Measurements from ENCODE around the gene CD300LF. TPM values are rescaled to one million over a fixed set of nuclear protein-coding genes. Genes with fewer than 3 reads are reported as not detected.

Gene CD300LF
- total and polyA plus RNA-seq, 9 of the 15 experiments (the other 6 are each of a cell fraction or from before 2014, with no cell fraction given) = not detected

DNA sequence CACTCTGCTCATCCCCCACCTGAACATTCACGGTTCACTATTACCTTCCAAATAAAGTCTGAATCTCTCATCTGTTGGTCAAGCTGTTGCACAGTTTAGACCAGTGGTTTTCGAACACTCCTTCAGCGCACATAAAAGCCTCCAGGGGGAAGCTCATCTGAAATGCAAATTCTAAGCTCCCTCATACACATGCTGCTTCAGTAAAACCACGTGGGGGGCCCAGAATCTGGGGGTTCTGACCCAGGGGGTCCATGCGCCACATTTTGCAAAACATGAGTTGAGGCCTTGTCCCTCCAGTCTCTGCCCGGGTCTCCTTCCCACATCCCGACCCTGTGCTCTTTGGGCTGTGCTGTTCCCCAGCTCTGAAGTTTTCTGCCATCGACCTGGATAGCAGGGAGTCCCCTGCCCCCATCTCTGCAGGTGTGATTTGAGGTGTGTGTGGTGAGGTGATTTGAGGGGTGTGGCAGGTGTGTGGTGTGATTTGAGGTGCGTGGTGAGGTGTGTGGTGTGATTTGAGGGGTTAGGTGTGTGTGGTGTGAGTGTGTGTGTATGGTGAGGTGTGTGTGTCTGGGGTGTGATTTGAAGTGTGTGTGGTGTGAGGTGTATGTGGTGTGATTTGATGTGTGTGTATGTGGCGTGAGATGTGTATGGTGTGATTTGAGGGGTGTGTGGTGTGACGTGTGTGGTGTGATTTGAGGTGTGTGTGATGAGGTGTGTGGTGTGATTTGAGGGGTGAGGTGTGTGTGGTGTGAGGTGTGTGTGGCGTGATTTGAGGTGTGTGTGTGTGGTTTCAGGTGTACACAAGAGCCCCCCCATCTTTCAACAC lies 19.5 kb upstream of the CD300LF start:
- intact Hi-C loops (cut with micrococcal nuclease) = no loop called here
- peaks cover 16 to 56% of the 10 kb centered on the region in 2 experiments; a peak in 3 of 5 replicates for H3K27me3 ChIP-seq (ENCODE audit: control insufficient read depth in 2 of 2, insufficient read depth in 2 of 2, low read length in 2 of 2)
- peaks cover 9% of the 10 kb centered on the region; the same call in 1 of the 2 replicates for H3K9me3 ChIP-seq (replicated peaks; ENCODE audit: control insufficient read depth, insufficient read depth, low read depth, low read length)
- WGBS (ENCODE audit: insufficient coverage, low coverage, missing lambda C conversion rate) = 0% methylated on average over 12 of the region's 12 CpGs
- ChIA-PET CTCF (ENCODE audit: low intra/inter-chr PET ratio) (interaction anchor here (0.6 kb wide), 2 partner anchors 39 to 216 kb away, joined by 3 read pairs; no protein-coding TSS in a partner anchor), POLR2A (interaction anchor here (0.6 kb wide), 1 partner anchor 146 kb away, joined by 3 read pairs; no protein-coding TSS in a partner anchor)
- in situ Hi-C loops (cut with MboI) = no loop called here
- no peaks in the 10 kb centered on the region for H3K79me2 ChIP-seq (ENCODE audit: control insufficient read depth, insufficient read depth, low read length)
- DNase-seq (ENCODE audit: extremely low read depth in 1 of 4, low spot score in 3 of 4) (no peak), FAIRE-seq (no peak), ATAC-seq (no peak)
- no peaks in the 10 kb centered on the region for H3K36me3 ChIP-seq (ENCODE audit: control insufficient read depth, insufficient read depth, low read length)
- H3K27ac ChIP-seq (ENCODE audit: extremely low read depth, low read depth, low read length) = no peak overlapping the region
- H4K20me1 ChIP-seq (replicated peaks; ENCODE audit: control insufficient read depth, insufficient read depth, low read length) = no peaks in the 10 kb centered on the region; the same call in 1 of the 2 replicates
- peaks cover 0 to 10% of the 10 kb centered on the region in 2 experiments; a peak in 2 of 5 replicates for H3K4me1 ChIP-seq (replicated peaks in 1 of 2; ENCODE audit: control insufficient read depth in 2 of 2, insufficient read depth in 2 of 2, low read length in 2 of 2)
- no peak overlapping the region for H2AFZ ChIP-seq (ENCODE audit: low read depth, low read length)
- H3K4me2 ChIP-seq (ENCODE audit: insufficient read depth, low read length) = no peak overlapping the region
- H3K4me3 ChIP-seq = no peak overlapping the region
- TF ChIP-seq HDAC1 (IDR thresholded peaks at IDR 0.05) (0 out of 4 replicates have a peak, but pooled peaks of 1 of the 2 experiments have one; percentile 19), ARHGAP35 (IDR thresholded peaks at IDR 0.05; ENCODE audit: partially characterized antibody) (no peak), ELF1 (tag; IDR thresholded peaks at IDR 0.05) (no peak), NR3C1 (CRISPR knock-in tag; IDR thresholded peaks at IDR 0.05) (no peak)
- TF ChIP-seq, protein P1, sequence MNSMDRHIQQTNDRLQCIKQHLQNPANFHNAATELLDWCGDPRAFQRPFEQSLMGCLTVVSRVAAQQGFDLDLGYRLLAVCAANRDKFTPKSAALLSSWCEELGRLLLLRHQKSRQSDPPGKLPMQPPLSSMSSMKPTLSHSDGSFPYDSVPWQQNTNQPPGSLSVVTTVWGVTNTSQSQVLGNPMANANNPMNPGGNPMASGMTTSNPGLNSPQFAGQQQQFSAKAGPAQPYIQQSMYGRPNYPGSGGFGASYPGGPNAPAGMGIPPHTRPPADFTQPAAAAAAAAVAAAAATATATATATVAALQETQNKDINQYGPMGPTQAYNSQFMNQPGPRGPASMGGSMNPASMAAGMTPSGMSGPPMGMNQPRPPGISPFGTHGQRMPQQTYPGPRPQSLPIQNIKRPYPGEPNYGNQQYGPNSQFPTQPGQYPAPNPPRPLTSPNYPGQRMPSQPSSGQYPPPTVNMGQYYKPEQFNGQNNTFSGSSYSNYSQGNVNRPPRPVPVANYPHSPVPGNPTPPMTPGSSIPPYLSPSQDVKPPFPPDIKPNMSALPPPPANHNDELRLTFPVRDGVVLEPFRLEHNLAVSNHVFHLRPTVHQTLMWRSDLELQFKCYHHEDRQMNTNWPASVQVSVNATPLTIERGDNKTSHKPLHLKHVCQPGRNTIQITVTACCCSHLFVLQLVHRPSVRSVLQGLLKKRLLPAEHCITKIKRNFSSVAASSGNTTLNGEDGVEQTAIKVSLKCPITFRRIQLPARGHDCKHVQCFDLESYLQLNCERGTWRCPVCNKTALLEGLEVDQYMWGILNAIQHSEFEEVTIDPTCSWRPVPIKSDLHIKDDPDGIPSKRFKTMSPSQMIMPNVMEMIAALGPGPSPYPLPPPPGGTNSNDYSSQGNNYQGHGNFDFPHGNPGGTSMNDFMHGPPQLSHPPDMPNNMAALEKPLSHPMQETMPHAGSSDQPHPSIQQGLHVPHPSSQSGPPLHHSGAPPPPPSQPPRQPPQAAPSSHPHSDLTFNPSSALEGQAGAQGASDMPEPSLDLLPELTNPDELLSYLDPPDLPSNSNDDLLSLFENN (IDR thresholded peaks at IDR 0.05; ENCODE audit: low read depth in 2 of 2, low read length in 2 of 2) = no peak
- H3K9ac ChIP-seq (ENCODE audit: insufficient read depth in 1 of 2, low read depth in 2 of 2, low read length in 2 of 2) = no peak overlapping the region
- BruUV-seq (replicated peaks) = no TSS peak
- no peaks in the 10 kb centered on the region for H3K9me1 ChIP-seq (ENCODE audit: control insufficient read depth, insufficient read depth, low read length)

Data from K562 (cell line).